ENCODE measurements around the gene MRPL48.

Gene MRPL48

DNA sequence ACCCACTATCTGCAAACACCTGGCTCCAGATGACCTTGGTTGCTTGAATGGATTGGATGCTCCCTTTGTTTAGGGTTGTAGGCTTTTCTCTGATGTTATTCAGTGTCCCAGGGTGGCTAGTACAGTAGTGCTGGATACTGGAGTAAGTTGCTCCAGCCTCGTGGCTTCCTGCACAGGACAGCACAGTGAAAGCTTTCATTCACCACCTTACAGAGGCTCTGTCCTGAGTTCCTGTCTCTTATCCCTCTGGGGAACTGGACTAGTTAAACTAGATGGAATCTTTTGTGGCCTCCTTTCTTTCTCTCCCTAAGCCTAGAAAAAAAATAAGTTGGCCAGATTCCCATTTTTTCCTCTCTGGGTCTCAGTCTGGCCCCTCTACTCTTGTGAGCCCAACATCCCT, 42.6 kb downstream of the MRPL48 start:
- Histone ChIP-seq H3K27ac (ENCODE audit: low read length, poor library complexity, severe bottlenecking) (no peak overlapping the region), H3K4me2 (ENCODE audit: low read length, poor library complexity, severe bottlenecking) (no peak overlapping the region), H2BK15ac (ENCODE audit: low read depth, poor library complexity, severe bottlenecking) (no peak overlapping the region), H3K4ac (ENCODE audit: low read depth in 1 of 2, low read length in 2 of 2) (no peak overlapping the region), H3K27me3 (ENCODE audit: control insufficient read depth in 1 of 2, insufficient read depth in 1 of 2, low read length in 2 of 2) (no peaks in the 10 kb centered on the region), H3K23ac (ENCODE audit: low read length in 2 of 2) (no peak overlapping the region), H2BK120ac (ENCODE audit: low read depth, low read length) (no peak overlapping the region), H2BK12ac (ENCODE audit: low read length in 2 of 2) (no peak overlapping the region), H2BK5ac (ENCODE audit: low read depth, low read length, poor library complexity, severe bottlenecking) (no peak overlapping the region), H3K9ac (ENCODE audit: low read length) (no peak overlapping the region), H4K8ac (ENCODE audit: low read length) (no peak overlapping the region), H3K18ac (ENCODE audit: low read depth in 1 of 2, low read length in 2 of 2) (no peak overlapping the region), H4K91ac (ENCODE audit: low read length) (no peak overlapping the region), H2AFZ (ENCODE audit: low read depth, low read length) (no peak overlapping the region), H3K36me3 (ENCODE audit: control insufficient read depth in 1 of 2, insufficient read depth in 2 of 2, low read depth in 1 of 2, low read length in 2 of 2) (peaks cover 6 to 8% of the 10 kb centered on the region in 2 experiments), H3K4me1 (ENCODE audit: control insufficient read depth, insufficient read depth, low read depth, low read length) (no peaks in the 10 kb centered on the region), H2AK5ac (ENCODE audit: low read length, severe bottlenecking) (no peak overlapping the region), H3K9me3 (ENCODE audit: control insufficient read depth, low read length) (no peaks in the 10 kb centered on the region), H3K79me1 (replicated peaks; ENCODE audit: low read length, poor library complexity, severe bottlenecking) (no peaks in the 10 kb centered on the region), H3K14ac (ENCODE audit: low read length in 2 of 2) (no peak overlapping the region), H3K4me3 (ENCODE audit: insufficient read depth in 1 of 2, low read depth in 1 of 2, low read length in 2 of 2) (no peak overlapping the region)
- WGBS: 100% methylated on average over 1 of the region's 1 CpG
- DNase-seq: no peak

DNA sequence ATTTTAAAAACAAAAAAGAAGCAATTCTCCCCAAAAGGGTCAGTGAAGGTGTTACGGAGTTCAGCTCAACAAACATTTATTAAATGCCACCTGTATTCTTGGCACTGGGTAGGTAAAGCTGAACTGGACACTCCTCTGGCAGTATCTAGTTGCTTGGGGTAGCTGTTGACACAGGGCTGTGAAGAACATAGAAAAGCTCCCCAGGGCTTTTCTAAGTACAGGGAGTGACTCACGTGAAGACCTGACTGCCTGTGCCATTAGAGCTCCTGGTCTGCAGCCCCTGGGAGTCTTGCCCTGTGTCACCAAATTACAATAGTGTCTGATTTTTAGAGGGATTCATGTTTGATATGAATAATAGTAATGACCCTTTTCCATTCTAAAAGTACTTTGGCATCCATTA, 45.4 kb downstream of the MRPL48 start:
- no peak for DNase-seq
- Histone ChIP-seq H3K14ac (ENCODE audit: low read length in 2 of 2) (no peak overlapping the region), H3K23ac (ENCODE audit: low read length in 2 of 2) (no peak overlapping the region), H2BK120ac (ENCODE audit: low read depth, low read length) (no peak overlapping the region), H3K18ac (ENCODE audit: low read depth in 1 of 2, low read length in 2 of 2) (no peak overlapping the region), H3K9ac (ENCODE audit: low read length) (no peak overlapping the region), H4K8ac (ENCODE audit: low read length) (no peak overlapping the region), H3K4me3 (ENCODE audit: insufficient read depth in 1 of 2, low read depth in 1 of 2, low read length in 2 of 2) (no peak overlapping the region), H2BK5ac (ENCODE audit: low read depth, low read length, poor library complexity, severe bottlenecking) (no peak overlapping the region), H3K4ac (ENCODE audit: low read depth in 1 of 2, low read length in 2 of 2) (no peak overlapping the region), H2AK5ac (ENCODE audit: low read length, severe bottlenecking) (no peak overlapping the region), H3K36me3 (ENCODE audit: control insufficient read depth in 1 of 2, insufficient read depth in 2 of 2, low read depth in 1 of 2, low read length in 2 of 2) (peaks cover 3 to 4% of the 10 kb centered on the region in 2 experiments), H3K27ac (ENCODE audit: low read length, poor library complexity, severe bottlenecking) (no peak overlapping the region), H3K79me1 (replicated peaks; ENCODE audit: low read length, poor library complexity, severe bottlenecking) (no peaks in the 10 kb centered on the region), H3K4me2 (ENCODE audit: low read length, poor library complexity, severe bottlenecking) (no peak overlapping the region), H2AFZ (ENCODE audit: low read depth, low read length) (no peak overlapping the region), H4K91ac (ENCODE audit: low read length) (no peak overlapping the region), H2BK12ac (ENCODE audit: low read length in 2 of 2) (no peak overlapping the region), H3K4me1 (ENCODE audit: control insufficient read depth, insufficient read depth, low read depth, low read length) (no peaks in the 10 kb centered on the region), H2BK15ac (ENCODE audit: low read depth, poor library complexity, severe bottlenecking) (no peak overlapping the region), H3K27me3 (ENCODE audit: control insufficient read depth in 1 of 2, insufficient read depth in 1 of 2, low read length in 2 of 2) (no peaks in the 10 kb centered on the region), H3K9me3 (ENCODE audit: control insufficient read depth, low read length) (no peaks in the 10 kb centered on the region)
- WGBS: 83% methylated on average over 2 of the region's 2 CpGs

DNA sequence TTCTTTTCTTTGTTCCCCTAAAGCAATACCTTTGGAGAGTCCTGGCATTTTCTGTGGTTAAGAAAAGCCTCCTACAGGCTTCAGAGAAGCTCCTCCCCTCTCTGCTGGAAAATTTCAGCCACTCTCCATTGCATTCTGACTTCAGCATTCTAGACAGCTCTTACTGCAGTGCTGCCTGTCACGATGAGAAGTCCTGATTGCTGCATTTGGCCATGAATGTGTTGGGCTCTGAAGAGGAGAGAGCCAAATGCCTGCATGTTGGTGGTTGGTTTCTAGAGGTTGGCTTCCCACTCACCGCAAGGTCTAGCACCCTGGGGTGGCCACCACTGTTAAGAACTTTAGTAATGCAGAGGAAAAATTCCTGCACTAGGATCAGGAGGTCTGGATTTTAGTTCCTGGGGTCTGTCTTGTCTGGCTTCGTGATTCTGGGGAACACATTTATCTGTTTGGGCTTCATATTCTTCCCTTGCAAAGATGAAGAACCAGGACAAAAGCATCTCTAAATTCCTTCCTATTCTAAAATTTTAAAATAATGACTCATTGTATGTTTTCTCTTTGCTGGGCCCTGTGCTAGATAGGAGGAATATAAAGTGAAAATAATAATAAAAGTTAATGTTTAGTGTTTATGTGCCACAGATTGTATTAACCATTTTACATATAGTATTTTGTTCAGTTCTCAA, 50.9 kb downstream of the MRPL48 start:
- H2AK5ac ChIP-seq (ENCODE audit: low read length, severe bottlenecking): no peak overlapping the region
- no peak overlapping the region for H3K18ac ChIP-seq (ENCODE audit: low read depth in 1 of 2, low read length in 2 of 2)
- H3K27ac ChIP-seq (ENCODE audit: low read length, poor library complexity, severe bottlenecking): peak overlapping the region; percentile 49
- H3K9ac ChIP-seq (ENCODE audit: low read length): no peak overlapping the region
- no peak overlapping the region for H2BK120ac ChIP-seq (ENCODE audit: low read depth, low read length)
- no peak overlapping the region for H4K91ac ChIP-seq (ENCODE audit: low read length)
- peaks cover 2% of the 10 kb centered on the region for H3K4me1 ChIP-seq (ENCODE audit: control insufficient read depth, insufficient read depth, low read depth, low read length)
- H3K36me3 ChIP-seq (ENCODE audit: control insufficient read depth in 1 of 2, insufficient read depth in 2 of 2, low read depth in 1 of 2, low read length in 2 of 2): peaks cover 0 to 4% of the 10 kb centered on the region in 2 experiments
- H3K23ac ChIP-seq (ENCODE audit: low read length in 2 of 2): no peak overlapping the region
- H4K8ac ChIP-seq (ENCODE audit: low read length): no peak overlapping the region
- H2AFZ ChIP-seq (ENCODE audit: low read depth, low read length): peak overlapping the region; percentile 1
- DNase-seq: peak; percentile 72
- H3K14ac ChIP-seq (ENCODE audit: low read length in 2 of 2): no peak overlapping the region
- H2BK12ac ChIP-seq (ENCODE audit: low read length in 2 of 2): no peak overlapping the region
- H3K4ac ChIP-seq (ENCODE audit: low read depth in 1 of 2, low read length in 2 of 2): no peak overlapping the region
- no peaks in the 10 kb centered on the region for H3K27me3 ChIP-seq (ENCODE audit: control insufficient read depth in 1 of 2, insufficient read depth in 1 of 2, low read length in 2 of 2)
- no peak overlapping the region for H3K4me3 ChIP-seq (ENCODE audit: insufficient read depth in 1 of 2, low read depth in 1 of 2, low read length in 2 of 2)
- no peak overlapping the region for H2BK5ac ChIP-seq (ENCODE audit: low read depth, low read length, poor library complexity, severe bottlenecking)
- peaks cover 5% of the 10 kb centered on the region for H3K79me1 ChIP-seq (replicated peaks; ENCODE audit: low read length, poor library complexity, severe bottlenecking)
- H2BK15ac ChIP-seq (ENCODE audit: low read depth, poor library complexity, severe bottlenecking): no peak overlapping the region
- 82% methylated on average over 2 of the region's 3 CpGs for WGBS
- H3K9me3 ChIP-seq (ENCODE audit: control insufficient read depth, low read length): no peaks in the 10 kb centered on the region
- H3K4me2 ChIP-seq (ENCODE audit: low read length, poor library complexity, severe bottlenecking): no peak overlapping the region

DNA sequence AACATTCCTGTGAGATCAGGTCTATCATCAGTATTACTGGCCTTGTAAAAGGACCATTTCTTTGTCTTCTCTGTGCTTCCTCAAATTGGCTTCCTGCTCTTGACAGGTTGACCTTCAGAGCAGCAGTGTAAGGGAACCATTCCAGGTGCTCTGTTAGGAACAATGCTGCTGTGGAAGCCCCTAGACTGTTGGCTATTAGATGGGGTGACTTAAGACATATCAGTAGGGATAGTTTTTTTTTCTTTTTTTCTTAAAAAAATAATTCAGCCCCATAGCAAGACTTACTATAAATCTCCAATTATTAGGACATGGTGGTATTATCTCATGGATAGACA, 51.4 kb downstream of the MRPL48 start:
- Histone ChIP-seq H4K8ac (ENCODE audit: low read length) (no peak overlapping the region), H4K91ac (ENCODE audit: low read length) (no peak overlapping the region), H3K23ac (ENCODE audit: low read length in 2 of 2) (no peak overlapping the region), H3K4me1 (ENCODE audit: control insufficient read depth, insufficient read depth, low read depth, low read length) (peaks cover 2% of the 10 kb centered on the region), H2BK15ac (ENCODE audit: low read depth, poor library complexity, severe bottlenecking) (no peak overlapping the region), H3K4ac (ENCODE audit: low read depth in 1 of 2, low read length in 2 of 2) (no peak overlapping the region), H3K4me2 (ENCODE audit: low read length, poor library complexity, severe bottlenecking) (no peak overlapping the region), H2AK5ac (ENCODE audit: low read length, severe bottlenecking) (peak overlapping the region; percentile 12), H3K36me3 (ENCODE audit: control insufficient read depth in 1 of 2, insufficient read depth in 2 of 2, low read depth in 1 of 2, low read length in 2 of 2) (peaks cover 0 to 9% of the 10 kb centered on the region in 2 experiments), H3K14ac (ENCODE audit: low read length in 2 of 2) (peak overlapping the region in 1 of 2 experiments; percentile 35), H3K9ac (ENCODE audit: low read length) (no peak overlapping the region), H3K27ac (ENCODE audit: low read length, poor library complexity, severe bottlenecking) (peak overlapping the region; percentile 35), H2BK5ac (ENCODE audit: low read depth, low read length, poor library complexity, severe bottlenecking) (no peak overlapping the region), H2AFZ (ENCODE audit: low read depth, low read length) (no peak overlapping the region), H3K18ac (ENCODE audit: low read depth in 1 of 2, low read length in 2 of 2) (no peak overlapping the region), H2BK12ac (ENCODE audit: low read length in 2 of 2) (peak overlapping the region in 1 of 2 experiments; percentile 15), H3K79me1 (replicated peaks; ENCODE audit: low read length, poor library complexity, severe bottlenecking) (peaks cover 5% of the 10 kb centered on the region), H2BK120ac (ENCODE audit: low read depth, low read length) (no peak overlapping the region), H3K27me3 (ENCODE audit: control insufficient read depth in 1 of 2, insufficient read depth in 1 of 2, low read length in 2 of 2) (no peaks in the 10 kb centered on the region), H3K9me3 (ENCODE audit: control insufficient read depth, low read length) (no peaks in the 10 kb centered on the region), H3K4me3 (ENCODE audit: insufficient read depth in 1 of 2, low read depth in 1 of 2, low read length in 2 of 2) (no peak overlapping the region)
- DNase-seq: no peak
